Endothelial cell of umbilical vein (primary cell): ENCODE data around the gene TRPM3.

Experiments
- CTCF ChIP-seq, 2 donors: IDR thresholded peaks; 1 replicate in 1 of 2; 2 replicates in 1 of 2; pipeline ENCODE4 v1.5.1; 2011; ENCODE audit warnings: low read length in 2 of 2, mild to moderate bottlenecking in 2 of 2, moderate library complexity in 2 of 2, control low read depth in 1 of 2, inconsistent platforms in 1 of 2, low read depth in 1 of 2; ENCODE audit not compliant: insufficient read depth in 1 of 2; ENCODE audit errors: extremely low read depth in 1 of 2
- EZH2 ChIP-seq: IDR thresholded peaks from 2 replicates; pipeline ENCODE4 v1.6.1; 2012; ENCODE audit warnings: borderline replicate concordance, low read depth, mild to moderate bottlenecking, moderate library complexity, low read length, inconsistent platforms; ENCODE audit not compliant: severe bottlenecking
- GATA2 ChIP-seq: IDR thresholded peaks from 2 replicates; pipeline ENCODE4 v1.7.0; 2011; ENCODE audit warnings: low read depth, mild to moderate bottlenecking, moderate library complexity, mixed read lengths, low read length; ENCODE audit not compliant: insufficient read length, insufficient read depth
- MYC ChIP-seq: IDR thresholded peaks from one replicate; pipeline ENCODE4 v1.6.1; 2011; ENCODE audit warnings: mild to moderate bottlenecking, low read depth, low read length
- POLR2A ChIP-seq: IDR thresholded peaks from 2 replicates; pipeline ENCODE4 v1.6.1; 2012; ENCODE audit warnings: low read depth, mild to moderate bottlenecking, control low read depth, low read length
- POLR2AphosphoS5 ChIP-seq: IDR thresholded peaks from 2 replicates; pipeline ENCODE4 v1.6.1; 2012; ENCODE audit warnings: low read depth, mild to moderate bottlenecking, control low read depth, low read length, moderate library complexity; ENCODE audit not compliant: insufficient read depth

- no peak for TF ChIP-seq CTCF (IDR thresholded peaks at IDR 0.05; ENCODE audit: extremely low read depth in 1 of 2, insufficient read depth in 1 of 2, low read depth in 1 of 2, low read length in 2 of 2)
- TF ChIP-seq POLR2A = no peak
- TF ChIP-seq EZH2 = no peak
- no peak for TF ChIP-seq POLR2AphosphoS5
- TF ChIP-seq GATA2 = no peak
- TF ChIP-seq MYC = no peak
Measured at GRCh38 chr9:70488098-70488792, 633.2 kb downstream of the TRPM3 start.
